ENCODE measurements around the gene PRRC2B. TPM values are rescaled to one million over a fixed set of nuclear protein-coding genes. Genes with fewer than 3 reads are reported as not detected.
A peak's percentile ranks its signal among the peaks of the same experiment; 100 is the strongest.
"Not testable (repeated sequence)": the region's sequence is repeated elsewhere in the genome, so short reads cannot be mapped to it uniquely, and the experiment has no call there.

Gene PRRC2B
- total RNA-seq, 1 experiment from 2014 or later = 41.1 TPM

- not testable (repeated sequence) for H3K27ac ChIP-seq; DNase-seq (ENCODE audit: low read depth in 1 of 2, low spot score in 2 of 2)
Observed at GRCh38 chr9:131396099-131396479, 2.2 kb downstream of the PRRC2B start.

GRCh38 chr9:131396626-131397025, 2.7 kb downstream of the PRRC2B start:
- H3K36me3 ChIP-seq = peaks cover 25% of the 10 kb centered on the region
- H3K9me3 ChIP-seq (replicated peaks) = no peaks in the 10 kb centered on the region
- no peak overlapping the region for H3K27ac ChIP-seq
- no peaks in the 10 kb centered on the region for H3K27me3 ChIP-seq (replicated peaks)
- peaks cover 41% of the 10 kb centered on the region for H3K4me1 ChIP-seq (replicated peaks)
- no peak for DNase-seq (ENCODE audit: low read depth in 1 of 2, low spot score in 2 of 2)
- H3K4me3 ChIP-seq = no peak overlapping the region

More at GRCh38 chr9:131396099-131396479, 2.2 kb downstream of the PRRC2B start:
- peaks cover 25% of the 10 kb centered on the region for H3K36me3 ChIP-seq
- H3K4me3 ChIP-seq = peak overlapping the region; percentile 97
- H3K9me3 ChIP-seq (replicated peaks); H3K27me3 ChIP-seq (replicated peaks): not testable (repeated sequence)
- H3K4me1 ChIP-seq (replicated peaks) = peaks cover 37% of the 10 kb centered on the region

- DNase-seq (ENCODE audit: low read depth in 1 of 2, low spot score in 2 of 2) = no peak
- no peaks in the 10 kb centered on the region for H3K9me3 ChIP-seq (replicated peaks)
- H3K4me3 ChIP-seq = no peak overlapping the region
- no peak overlapping the region for H3K27ac ChIP-seq
- peaks cover 25% of the 10 kb centered on the region for H3K36me3 ChIP-seq
- no peaks in the 10 kb centered on the region for H3K27me3 ChIP-seq (replicated peaks)
- peaks cover 48% of the 10 kb centered on the region for H3K4me1 ChIP-seq (replicated peaks)
Observed at GRCh38 chr9:131397100-131397790, 3.4 kb downstream of the PRRC2B start.

GRCh38 chr9:131398204-131398603, 4.3 kb downstream of the PRRC2B start:
- Histone ChIP-seq H3K9me3 (replicated peaks) (no peaks in the 10 kb centered on the region), H3K36me3 (peaks cover 25% of the 10 kb centered on the region), H3K27me3 (replicated peaks) (no peaks in the 10 kb centered on the region), H3K27ac (no peak overlapping the region), H3K4me3 (no peak overlapping the region), H3K4me1 (replicated peaks) (peaks cover 57% of the 10 kb centered on the region)
- no peak for DNase-seq (ENCODE audit: low read depth in 1 of 2, low spot score in 2 of 2)

DNA sequence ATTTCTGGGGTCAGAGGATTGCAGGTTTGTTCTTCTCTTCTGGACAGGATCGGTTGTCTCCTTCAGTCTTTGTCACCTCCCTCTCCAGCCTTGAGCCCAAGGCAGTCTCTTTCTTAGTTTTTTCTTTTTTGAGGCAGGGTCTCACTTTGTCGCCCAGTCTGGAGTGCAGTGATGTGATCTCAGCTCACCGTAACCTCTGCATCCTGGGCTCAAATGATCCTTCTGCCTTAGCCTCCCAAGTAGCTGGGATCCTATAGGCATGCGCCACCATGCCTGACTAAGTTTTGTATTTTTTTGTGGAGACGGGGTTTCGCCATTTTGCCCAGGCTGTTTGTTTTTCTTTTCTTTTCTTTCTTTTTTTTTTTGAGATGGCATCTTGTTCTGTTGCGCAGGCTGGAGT, 6.1 kb downstream of the PRRC2B start:
- H3K9me3 ChIP-seq (replicated peaks) = no peaks in the 10 kb centered on the region
- no peak overlapping the region for H3K27ac ChIP-seq
- peaks cover 21% of the 10 kb centered on the region for H3K36me3 ChIP-seq
- H3K27me3 ChIP-seq (replicated peaks) = no peaks in the 10 kb centered on the region
- H3K4me3 ChIP-seq = no peak overlapping the region
- no peak for DNase-seq (ENCODE audit: low read depth in 1 of 2, low spot score in 2 of 2)
- peaks cover 63% of the 10 kb centered on the region for H3K4me1 ChIP-seq (replicated peaks)

GRCh38 chr9:131400627-131401026, 6.7 kb downstream of the PRRC2B start:
- Histone ChIP-seq H3K4me1 (replicated peaks) (peaks cover 65% of the 10 kb centered on the region), H3K4me3 (no peak overlapping the region), H3K36me3 (peaks cover 21% of the 10 kb centered on the region), H3K9me3 (replicated peaks) (no peaks in the 10 kb centered on the region), H3K27ac (no peak overlapping the region), H3K27me3 (replicated peaks) (no peaks in the 10 kb centered on the region)
- no peak for DNase-seq (ENCODE audit: low read depth in 1 of 2, low spot score in 2 of 2)

DNA sequence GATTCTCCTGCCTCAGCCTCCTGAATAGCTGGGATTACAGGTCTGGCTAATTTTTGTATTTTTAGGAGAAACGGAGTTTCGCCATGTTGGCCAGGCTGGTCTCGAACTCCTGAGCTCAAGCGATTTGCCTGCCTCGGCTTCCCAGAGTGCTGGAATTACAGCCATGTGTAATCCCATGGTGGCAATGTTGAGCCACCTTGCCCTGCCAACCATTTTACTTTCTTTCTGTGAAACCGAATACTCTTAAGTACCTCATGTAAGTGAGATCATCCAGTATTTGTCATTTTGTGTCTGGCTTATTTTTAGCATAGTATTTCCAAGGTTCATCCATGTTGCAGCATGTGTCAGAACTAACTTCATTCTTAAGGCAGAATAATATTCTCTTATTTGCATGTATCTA, 8.2 kb downstream of the PRRC2B start:
- DNase-seq (ENCODE audit: low read depth in 1 of 2, low spot score in 2 of 2) = no peak
- Histone ChIP-seq H3K27ac (0 out of 2 replicates have a peak overlapping the region, but pooled peaks have one; percentile 13), H3K27me3 (replicated peaks) (no peaks in the 10 kb centered on the region), H3K4me1 (replicated peaks) (peaks cover 66% of the 10 kb centered on the region), H3K36me3 (peaks cover 14% of the 10 kb centered on the region), H3K9me3 (replicated peaks) (no peaks in the 10 kb centered on the region), H3K4me3 (no peak overlapping the region)

GRCh38 chr9:131402738-131403492, 9.0 kb downstream of the PRRC2B start:
- no peak overlapping the region for H3K4me3 ChIP-seq
- H3K27me3 ChIP-seq (replicated peaks) = no peaks in the 10 kb centered on the region
- H3K36me3 ChIP-seq = peaks cover 10% of the 10 kb centered on the region
- peaks cover 66% of the 10 kb centered on the region for H3K4me1 ChIP-seq (replicated peaks)
- peak; percentile 61 to 80 for DNase-seq (ENCODE audit: low read depth in 1 of 2, low spot score in 2 of 2)
- 0 out of 2 replicates have a peak overlapping the region, but pooled peaks have one; percentile 13 for H3K27ac ChIP-seq
- no peaks in the 10 kb centered on the region for H3K9me3 ChIP-seq (replicated peaks)

DNA sequence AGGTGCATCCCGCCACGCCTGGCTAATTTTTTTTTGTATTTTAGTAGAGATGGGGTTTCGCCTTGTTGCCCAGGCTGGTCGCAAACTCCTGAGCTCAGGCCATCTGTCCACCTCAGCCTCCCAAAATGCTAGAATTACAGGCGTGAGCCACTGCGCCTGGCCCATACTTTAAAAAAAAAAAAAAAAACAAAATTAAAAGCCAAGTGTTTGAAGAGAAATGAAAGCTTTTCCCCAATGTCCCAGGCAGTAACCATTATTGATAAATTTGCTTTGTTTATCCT, 9.5 kb downstream of the PRRC2B start:
- no peak overlapping the region for H3K4me3 ChIP-seq
- peaks cover 5% of the 10 kb centered on the region for H3K36me3 ChIP-seq
- no peak for DNase-seq (ENCODE audit: low read depth in 1 of 2, low spot score in 2 of 2)
- peaks cover 66% of the 10 kb centered on the region for H3K4me1 ChIP-seq (replicated peaks)
- no peaks in the 10 kb centered on the region for H3K27me3 ChIP-seq (replicated peaks)
- no peak overlapping the region for H3K27ac ChIP-seq
- H3K9me3 ChIP-seq (replicated peaks) = no peaks in the 10 kb centered on the region

- Histone ChIP-seq H3K27ac (no peak overlapping the region), H3K4me1 (replicated peaks) (peaks cover 76% of the 10 kb centered on the region), H3K36me3 (no peaks in the 10 kb centered on the region), H3K9me3 (replicated peaks) (no peaks in the 10 kb centered on the region), H3K27me3 (replicated peaks) (no peaks in the 10 kb centered on the region), H3K4me3 (no peak overlapping the region)
- no peak for DNase-seq (ENCODE audit: low read depth in 1 of 2, low spot score in 2 of 2)
Observed at GRCh38 chr9:131404581-131404980, 10.7 kb downstream of the PRRC2B start.

DNA sequence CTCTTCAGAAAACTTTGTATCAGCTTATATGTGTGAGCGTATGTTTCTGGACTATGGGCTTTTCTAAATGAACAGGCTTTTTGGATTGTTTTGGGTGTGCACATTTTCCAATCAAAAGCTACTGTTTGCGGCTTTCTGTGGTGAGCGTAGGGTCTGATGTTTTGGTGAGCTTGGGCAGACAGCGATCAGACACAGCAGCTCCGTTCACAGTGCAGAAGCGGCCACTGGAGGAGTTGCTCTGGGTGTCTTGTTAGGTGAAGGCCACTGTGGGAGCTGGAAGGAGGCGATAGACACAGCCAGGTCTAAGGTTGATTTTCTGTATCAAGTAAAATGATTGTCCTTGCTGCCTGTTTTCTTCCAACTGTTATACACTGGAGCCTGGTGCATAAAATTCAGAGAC, 11.1 kb downstream of the PRRC2B start:
- Histone ChIP-seq H3K27me3 (replicated peaks) (no peaks in the 10 kb centered on the region), H3K4me3 (no peak overlapping the region), H3K36me3 (no peaks in the 10 kb centered on the region), H3K9me3 (replicated peaks) (no peaks in the 10 kb centered on the region), H3K27ac (no peak overlapping the region), H3K4me1 (replicated peaks) (peaks cover 80% of the 10 kb centered on the region)
- DNase-seq (ENCODE audit: low read depth in 1 of 2, low spot score in 2 of 2) = no peak

- Histone ChIP-seq H3K36me3 (peaks cover 4% of the 10 kb centered on the region; the same call in 1 of the 2 replicates), H3K27ac (no peak overlapping the region), H3K9me3 (replicated peaks) (no peaks in the 10 kb centered on the region), H3K27me3 (replicated peaks) (no peaks in the 10 kb centered on the region), H3K4me3 (no peak overlapping the region), H3K4me1 (replicated peaks) (peaks cover 84% of the 10 kb centered on the region)
- peak; percentile 67 to 74 for DNase-seq (ENCODE audit: low read depth in 1 of 2, low spot score in 2 of 2)
Observed at GRCh38 chr9:131405428-131405827, 11.5 kb downstream of the PRRC2B start.

DNA sequence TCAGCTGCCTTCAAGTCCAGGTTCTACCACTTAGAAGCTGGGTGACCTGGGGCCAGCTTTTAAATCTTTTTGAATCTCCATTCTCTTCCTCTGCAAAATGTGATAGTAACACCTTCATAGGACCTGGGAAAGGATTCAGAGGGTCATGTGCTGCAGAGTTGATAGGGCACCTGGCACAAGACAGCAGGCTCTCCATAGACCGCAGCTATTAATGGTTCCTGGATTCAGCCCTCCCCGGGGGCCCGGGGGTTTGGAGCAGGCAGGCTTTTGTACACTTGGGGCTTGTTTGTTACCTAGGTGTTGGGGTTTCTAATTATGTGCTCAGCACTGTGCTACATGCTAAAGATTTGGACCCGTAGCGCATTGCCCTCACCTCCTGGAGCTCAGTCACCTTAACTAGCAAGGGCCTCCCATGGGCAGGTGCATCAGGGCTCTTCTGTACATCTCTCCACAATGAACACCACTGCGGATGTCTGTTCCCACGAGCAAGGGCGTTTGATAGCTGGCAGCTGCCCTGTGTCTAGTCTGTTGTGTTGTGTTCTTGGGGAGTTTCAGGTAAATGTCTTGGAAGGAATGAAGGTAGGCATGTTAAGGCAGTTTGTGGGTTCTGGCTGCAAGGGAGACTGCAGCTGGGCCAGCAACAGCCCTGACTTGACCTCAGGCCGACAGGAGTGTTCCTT, 12.1 kb downstream of the PRRC2B start:
- no peak for DNase-seq (ENCODE audit: low read depth in 1 of 2, low spot score in 2 of 2)
- H3K9me3 ChIP-seq (replicated peaks) = no peaks in the 10 kb centered on the region
- no peak overlapping the region for H3K4me3 ChIP-seq
- H3K36me3 ChIP-seq = peaks cover 6% of the 10 kb centered on the region; the same call in 1 of the 2 replicates
- 0 out of 2 replicates have a peak overlapping the region, but pooled peaks have one; percentile 16 for H3K27ac ChIP-seq
- no peaks in the 10 kb centered on the region for H3K27me3 ChIP-seq (replicated peaks)
- peaks cover 88% of the 10 kb centered on the region for H3K4me1 ChIP-seq (replicated peaks)
